ENCODE results near the gene ZNF296. TPM values are rescaled to one million over a fixed set of nuclear protein-coding genes. Genes with fewer than 3 reads are reported as not detected.

Gene ZNF296
- total RNA-seq, 1 experiment from 2014 or later: 13.8 TPM

DNA sequence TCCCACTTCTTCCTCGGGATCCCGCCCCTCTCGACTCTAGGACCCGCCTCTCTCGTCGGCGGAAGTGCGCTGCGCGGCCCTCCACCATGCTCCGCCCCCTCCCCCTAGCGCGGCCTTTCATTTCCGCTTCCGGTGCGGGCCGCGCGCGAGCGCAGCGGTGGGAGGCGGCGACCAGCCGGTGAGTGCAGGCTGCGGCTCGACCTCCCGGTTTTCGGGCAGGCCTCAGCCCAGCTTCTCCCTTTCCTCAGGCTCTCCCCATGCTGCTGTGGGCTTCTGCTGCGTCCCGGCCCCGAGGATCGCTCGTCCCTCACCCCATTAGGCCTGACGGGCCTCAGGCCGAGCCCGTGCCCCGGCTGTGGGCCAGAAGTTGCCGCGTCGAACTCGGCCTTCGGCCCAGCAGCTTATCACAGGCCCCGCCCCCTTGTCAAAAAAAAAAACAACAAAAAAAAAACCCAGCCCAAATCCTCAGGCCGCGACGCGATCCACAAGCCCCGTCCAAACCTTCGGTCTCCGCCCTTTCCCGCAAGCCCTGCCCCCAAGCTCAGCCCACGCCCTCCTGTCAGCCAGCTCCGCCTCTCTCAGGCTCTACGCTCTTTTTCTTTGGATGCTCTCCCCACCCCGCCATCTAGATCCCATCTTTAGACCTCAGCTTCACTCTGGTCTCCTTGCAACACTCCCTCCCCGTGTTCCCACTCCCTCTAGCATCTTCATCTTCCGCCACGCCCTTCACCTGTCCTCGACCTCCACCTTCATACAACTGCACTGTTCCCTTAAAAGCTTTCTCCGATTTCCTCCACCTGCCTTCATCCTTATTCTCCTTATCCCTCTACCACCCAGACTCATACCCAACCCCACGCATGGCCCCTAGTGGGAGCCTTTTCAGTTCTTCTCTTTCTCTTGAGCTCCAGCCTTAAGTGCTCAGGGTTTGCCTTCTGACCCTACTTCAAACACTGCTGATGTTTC, 37.1 kb downstream of the ZNF296 start, which contains the start of gene CLASRP (continued):
- peak; percentile 50 for TF ChIP-seq TEAD1 (CRISPR knock-in tag; IDR thresholded peaks at IDR 0.05)

DNA sequence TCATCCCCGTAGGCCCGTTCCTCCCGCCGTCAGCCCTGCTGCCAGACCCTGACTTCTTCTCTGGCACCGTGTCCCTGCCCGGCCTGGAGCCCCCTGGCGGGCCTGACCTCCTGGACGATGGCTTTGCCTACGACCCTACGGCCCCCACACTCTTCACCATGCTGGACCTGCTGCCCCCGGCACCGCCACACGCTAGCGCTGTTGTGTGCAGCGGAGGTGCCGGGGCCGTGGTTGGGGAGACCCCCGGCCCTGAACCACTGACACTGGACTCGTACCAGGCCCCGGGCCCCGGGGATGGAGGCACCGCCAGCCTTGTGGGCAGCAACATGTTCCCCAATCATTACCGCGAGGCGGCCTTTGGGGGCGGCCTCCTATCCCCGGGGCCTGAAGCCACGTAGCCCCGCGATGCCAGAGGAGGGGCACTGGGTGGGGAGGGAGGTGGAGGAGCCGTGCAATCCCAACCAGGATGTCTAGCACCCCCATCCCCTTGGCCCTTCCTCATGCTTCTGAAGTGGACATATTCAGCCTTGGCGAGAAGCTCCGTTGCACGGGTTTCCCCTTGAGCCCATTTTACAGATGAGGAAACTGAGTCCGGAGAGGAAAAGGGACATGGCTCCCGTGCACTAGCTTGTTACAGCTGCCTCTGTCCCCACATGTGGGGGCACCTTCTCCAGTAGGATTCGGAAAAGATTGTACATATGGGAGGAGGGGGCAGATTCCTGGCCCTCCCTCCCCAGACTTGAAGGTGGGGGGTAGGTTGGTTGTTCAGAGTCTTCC, 38.7 kb downstream of the ZNF296 start:
- ChIA-PET POLR2A (no interaction called here), CTCF (interaction anchor here (1.3 to 2.7 kb wide), 5 partner anchors 19 to 88 kb away, joined by 3 to 32 read pairs (median 5); no protein-coding TSS in a partner anchor)
- H3K9me3 Mint-ChIP-seq: peaks cover 3% of the 10 kb centered on the region; the same call in 1 of the 2 replicates
- no peak overlapping the region for H3K27ac Mint-ChIP-seq
- H3K4me1 Mint-ChIP-seq: peaks cover 10% of the 10 kb centered on the region
- peaks cover 39% of the 10 kb centered on the region for H3K36me3 Mint-ChIP-seq
- ATAC-seq (no peak), DNase-seq (ENCODE audit: low spot score) (no peak)
- no peaks in the 10 kb centered on the region for H3K27me3 Mint-ChIP-seq (ENCODE audit: low read depth)
- TF ChIP-seq FOXK1 (CRISPR knock-in tag; IDR thresholded peaks at IDR 0.05) (no peak), NFYB (CRISPR knock-in tag; conservative IDR thresholded peaks at IDR 0.05; ENCODE audit: low read depth) (no peak), PRDM15 (CRISPR knock-in tag; IDR thresholded peaks at IDR 0.05) (no peak), TCF7 (CRISPR knock-in tag; IDR thresholded peaks at IDR 0.05; ENCODE audit: low read depth) (no peak), OVOL2 (CRISPR knock-in tag; IDR thresholded peaks at IDR 0.05; ENCODE audit: borderline replicate concordance) (no peak)
- no peak overlapping the region for H3K4me3 Mint-ChIP-seq

DNA sequence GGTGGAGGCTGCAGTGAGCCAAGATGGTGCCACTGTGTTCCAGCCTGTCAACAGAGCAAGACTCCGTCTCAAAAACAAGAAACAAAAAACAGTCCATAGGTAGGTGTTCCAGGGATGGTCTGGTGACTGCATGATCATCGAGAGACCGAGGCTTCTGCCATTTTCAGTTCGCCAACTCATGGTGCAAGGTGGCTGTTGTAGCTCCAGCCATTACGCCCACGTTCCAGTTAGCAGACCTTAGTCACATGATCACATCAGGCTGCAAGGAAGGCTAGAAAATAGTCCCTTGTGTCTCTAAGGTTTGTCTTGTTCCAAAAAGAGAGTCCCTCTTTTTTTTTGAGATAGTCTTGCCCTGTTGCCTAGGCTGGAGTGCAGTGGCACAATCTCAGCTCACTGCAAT, 40.5 kb downstream of the ZNF296 start:
- H3K27ac Mint-ChIP-seq: no peak overlapping the region
- ATAC-seq (no peak), DNase-seq (ENCODE audit: low spot score) (no peak)
- H3K27me3 Mint-ChIP-seq (ENCODE audit: low read depth): no peaks in the 10 kb centered on the region
- peaks cover 33% of the 10 kb centered on the region for H3K36me3 Mint-ChIP-seq
- ChIA-PET POLR2A (no interaction called here), CTCF (no interaction called here)
- peaks cover 9% of the 10 kb centered on the region for H3K9me3 Mint-ChIP-seq
- peaks cover 10% of the 10 kb centered on the region for H3K4me1 Mint-ChIP-seq
- no peak overlapping the region for H3K4me3 Mint-ChIP-seq
- TF ChIP-seq MXD4 (CRISPR knock-in tag; IDR thresholded peaks at IDR 0.05; ENCODE audit: borderline replicate concordance) (no peak), SMAD4 (CRISPR knock-in tag; IDR thresholded peaks at IDR 0.05) (no peak), ZBTB21 (CRISPR knock-in tag; IDR thresholded peaks at IDR 0.05; ENCODE audit: borderline replicate concordance) (no peak), SOX15 (CRISPR knock-in tag; IDR thresholded peaks at IDR 0.05) (no peak), RORB (CRISPR knock-in tag; IDR thresholded peaks at IDR 0.05) (no peak), MYBL2 (CRISPR knock-in tag; IDR thresholded peaks at IDR 0.05) (no peak), IRF2 (CRISPR knock-in tag; IDR thresholded peaks at IDR 0.05; ENCODE audit: borderline replicate concordance, low read depth) (no peak), ATF2 (CRISPR knock-in tag; IDR thresholded peaks at IDR 0.05; ENCODE audit: borderline replicate concordance, low read depth) (no peak), NR1H2 (CRISPR knock-in tag; IDR thresholded peaks at IDR 0.05) (no peak), IRF1 (CRISPR knock-in tag; IDR thresholded peaks at IDR 0.05) (no peak), ARID4B (CRISPR knock-in tag; IDR thresholded peaks at IDR 0.05; ENCODE audit: borderline replicate concordance) (no peak)
- TF ChIP-seq, protein P1, sequence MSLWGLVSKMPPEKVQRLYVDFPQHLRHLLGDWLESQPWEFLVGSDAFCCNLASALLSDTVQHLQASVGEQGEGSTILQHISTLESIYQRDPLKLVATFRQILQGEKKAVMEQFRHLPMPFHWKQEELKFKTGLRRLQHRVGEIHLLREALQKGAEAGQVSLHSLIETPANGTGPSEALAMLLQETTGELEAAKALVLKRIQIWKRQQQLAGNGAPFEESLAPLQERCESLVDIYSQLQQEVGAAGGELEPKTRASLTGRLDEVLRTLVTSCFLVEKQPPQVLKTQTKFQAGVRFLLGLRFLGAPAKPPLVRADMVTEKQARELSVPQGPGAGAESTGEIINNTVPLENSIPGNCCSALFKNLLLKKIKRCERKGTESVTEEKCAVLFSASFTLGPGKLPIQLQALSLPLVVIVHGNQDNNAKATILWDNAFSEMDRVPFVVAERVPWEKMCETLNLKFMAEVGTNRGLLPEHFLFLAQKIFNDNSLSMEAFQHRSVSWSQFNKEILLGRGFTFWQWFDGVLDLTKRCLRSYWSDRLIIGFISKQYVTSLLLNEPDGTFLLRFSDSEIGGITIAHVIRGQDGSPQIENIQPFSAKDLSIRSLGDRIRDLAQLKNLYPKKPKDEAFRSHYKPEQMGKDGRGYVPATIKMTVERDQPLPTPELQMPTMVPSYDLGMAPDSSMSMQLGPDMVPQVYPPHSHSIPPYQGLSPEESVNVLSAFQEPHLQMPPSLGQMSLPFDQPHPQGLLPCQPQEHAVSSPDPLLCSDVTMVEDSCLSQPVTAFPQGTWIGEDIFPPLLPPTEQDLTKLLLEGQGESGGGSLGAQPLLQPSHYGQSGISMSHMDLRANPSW (CRISPR knock-in tag; conservative IDR thresholded peaks at IDR 0.05; ENCODE audit: low read depth): no peak
